B cell (primary cell): Measurements from ENCODE around the gene AP1AR. TPM values are rescaled to one million over a fixed set of nuclear protein-coding genes. Genes with fewer than 3 reads are reported as not detected.

ENCODE experiments used
- ATAC-seq: fragments of 200-7000 bp; cut with Tn5 transposase; one replicate; pipeline ENCODE4 v1.10.0; 2021; ENCODE audit warnings: low read depth, mild to moderate bottlenecking, moderate number of reproducible peaks, moderate library complexity
- CTCF ChIA-PET: fragments of 350-600 bp; sonication (Branson Sonifier 250); formaldehyde crosslinking; loops from one replicate; lab custom pipeline; 2021; ENCODE audit warnings: antibody characterized with exemption, inconsistent platforms; lab: Charles Lee
- POLR2A ChIA-PET: fragments of 350-600 bp; sonication (Branson Sonifier 250); formaldehyde crosslinking; loops from one replicate; lab custom pipeline; 2021; ENCODE audit warnings: antibody characterized with exemption; lab: Charles Lee
- DNase-seq: peaks from one replicate; pipeline ENCODE4 v3.0.0; 2013
- H2AFZ ChIP-seq: 2 replicates; pipeline ENCODE4 v1.6.1; 2012; ENCODE audit warnings: mild to moderate bottlenecking, low read depth, low read length; ENCODE audit not compliant: insufficient read depth, poor library complexity, severe bottlenecking
- H3K27ac ChIP-seq, 2 donors: 1 replicate in 1 of 2; 2 replicates in 1 of 2; pipeline ENCODE4 v1.5.1; 2012 to 2013; ENCODE audit warnings: low read length in 2 of 2, mild to moderate bottlenecking in 2 of 2, moderate library complexity in 1 of 2
- H3K27me3 ChIP-seq, 4 experiments: fragments of 200-600 bp in 1 of 4; sonication (generic) in 1 of 4; replicated peaks in 1 of 4; 1 replicate in 2 of 4; 2 replicates in 2 of 4; pipeline versions ENCODE4 v1.6.1 to v1.7.0; 2013 to 2016; ENCODE audit warnings: low read length in 3 of 4, mild to moderate bottlenecking in 2 of 4, mixed read lengths in 1 of 4, moderate library complexity in 1 of 4; ENCODE audit not compliant: insufficient read depth in 4 of 4, control insufficient read depth in 3 of 4; ENCODE audit errors: control extremely low read depth in 1 of 4
- H3K36me3 ChIP-seq, 2 experiments: replicated peaks in 1 of 2; 1 replicate in 1 of 2; 2 replicates in 1 of 2; pipeline versions ENCODE4 v1.6.1 to v1.7.1; 2013; ENCODE audit warnings: low read length in 1 of 2; ENCODE audit not compliant: insufficient read depth in 2 of 2, control insufficient read depth in 1 of 2; ENCODE audit errors: control extremely low read depth in 1 of 2, extremely low read depth in 1 of 2
- H3K4me1 ChIP-seq, 2 donors: fragments of 200-600 bp in 1 of 2; sonication (generic) in 1 of 2; 1 replicate in 1 of 2; 2 replicates in 1 of 2; pipeline versions ENCODE4 v1.5.1 to v1.6.1; 2013 to 2017; ENCODE audit warnings: low read length in 2 of 2; ENCODE audit not compliant: control insufficient read depth in 2 of 2, insufficient read depth in 2 of 2
- H3K4me2 ChIP-seq: replicated peaks from 2 replicates; pipeline ENCODE3; 2012; ENCODE audit warnings: mild to moderate bottlenecking, low read depth, low read length; ENCODE audit not compliant: poor library complexity, severe bottlenecking
- H3K4me3 ChIP-seq, 5 experiments: fragments of 200-600 bp in 1 of 5; sonication (generic) in 1 of 5; 1 replicate in 3 of 5; 2 replicates in 2 of 5; pipeline versions ENCODE4 v1.5.1 to v1.7.0; 2011 to 2016; ENCODE audit warnings: low read length in 4 of 5, mild to moderate bottlenecking in 4 of 5, low read depth in 2 of 5, control low read depth in 1 of 5, moderate library complexity in 1 of 5; ENCODE audit not compliant: insufficient read depth in 1 of 5; ENCODE audit errors: control extremely low read depth in 1 of 5, extremely low read depth in 1 of 5
- H3K79me2 ChIP-seq: fragments of 200-600 bp; sonication (generic); one replicate; pipeline ENCODE4 v1.6.0; 2016; ENCODE audit warnings: low read length; ENCODE audit not compliant: control insufficient read depth, insufficient read depth
- H3K9ac ChIP-seq: fragments of 200-600 bp; sonication (generic); 2 replicates; pipeline ENCODE4 v1.6.1; 2017; ENCODE audit warnings: mild to moderate bottlenecking, low read length, moderate library complexity
- H3K9me3 ChIP-seq, 3 donors: one replicate each; pipeline versions ENCODE4 v1.6.1 to v1.7.1; 2013; ENCODE audit warnings: low read length in 2 of 3; ENCODE audit not compliant: control insufficient read depth in 2 of 3, insufficient read depth in 1 of 3; ENCODE audit errors: control extremely low read depth in 1 of 3
- H4K20me1 ChIP-seq: 2 replicates; pipeline ENCODE4 v1.6.0; 2012; ENCODE audit warnings: mild to moderate bottlenecking, low read length; ENCODE audit not compliant: insufficient read depth, control insufficient read depth, poor library complexity, severe bottlenecking
- H3K27ac Mint-ChIP-seq: one replicate; pipeline ENCODE4 v1.8.0; 2021; ENCODE audit warnings: mixed read lengths
- H3K27me3 Mint-ChIP-seq: one replicate; pipeline ENCODE4 v1.8.0; 2021; ENCODE audit warnings: mixed read lengths
- H3K4me1 Mint-ChIP-seq: one replicate; pipeline ENCODE4 v1.8.0; 2021; ENCODE audit warnings: mixed read lengths
- H3K4me3 Mint-ChIP-seq: one replicate; pipeline ENCODE4 v1.8.0; 2021; ENCODE audit warnings: mixed read lengths
- H3K9me3 Mint-ChIP-seq: one replicate; pipeline ENCODE4 v1.8.0; 2022; ENCODE audit warnings: mixed read lengths; ENCODE audit not compliant: insufficient read depth
- EZH2 ChIP-seq: IDR thresholded peaks from 2 replicates; pipeline ENCODE4 v1.6.1; 2012; ENCODE audit warnings: borderline replicate concordance, low read depth, mild to moderate bottlenecking, moderate library complexity, low read length; ENCODE audit not compliant: insufficient read depth, poor library complexity, severe bottlenecking
- WGBS: methylation state at CpG from one replicate; pipeline ENCODE4 v1.1.5; 2013; ENCODE audit warnings: missing lambda C conversion rate; ENCODE audit not compliant: insufficient coverage; 5-methylcytosine and 5-hydroxymethylcytosine counted together
- intact Hi-C: fragments of 100-400 bp; cut with micrococcal nuclease; formaldehyde crosslinking; loops from one replicate; pipeline ENCODE4 v1.10.0; 2022
- polyA plus RNA-seq: library from polyadenylated mRNA; depleted of rRNA; stranded (reverse); fragments of >200 nt; gene quantifications from 2 replicates; pipeline ENCODE4 v1.2.3, GENCODE V29; 2012
- total RNA-seq, 2 donors: library from RNA; stranded (reverse); fragments of 120-200 nt in 1 of 2; gene quantifications; 1 replicate in 1 of 2; 2 replicates in 1 of 2; pipeline versions ENCODE4 v1.2.3 to v1.2.4, GENCODE V29; 2013 to 2022
- TF ChIP-seq, protein P1 (sequence below): fragments of 200-600 bp; IDR thresholded peaks from one replicate; pipeline ENCODE4 v1.8.0; 2022; ENCODE audit warnings: antibody characterized with exemption, mild to moderate bottlenecking

The AP1AR gene
- total and polyA plus RNA-seq, 2 donors (not counting 1 experiment from before 2014, with no cell fraction given) = 3.4 to 20.3 TPM

DNA sequence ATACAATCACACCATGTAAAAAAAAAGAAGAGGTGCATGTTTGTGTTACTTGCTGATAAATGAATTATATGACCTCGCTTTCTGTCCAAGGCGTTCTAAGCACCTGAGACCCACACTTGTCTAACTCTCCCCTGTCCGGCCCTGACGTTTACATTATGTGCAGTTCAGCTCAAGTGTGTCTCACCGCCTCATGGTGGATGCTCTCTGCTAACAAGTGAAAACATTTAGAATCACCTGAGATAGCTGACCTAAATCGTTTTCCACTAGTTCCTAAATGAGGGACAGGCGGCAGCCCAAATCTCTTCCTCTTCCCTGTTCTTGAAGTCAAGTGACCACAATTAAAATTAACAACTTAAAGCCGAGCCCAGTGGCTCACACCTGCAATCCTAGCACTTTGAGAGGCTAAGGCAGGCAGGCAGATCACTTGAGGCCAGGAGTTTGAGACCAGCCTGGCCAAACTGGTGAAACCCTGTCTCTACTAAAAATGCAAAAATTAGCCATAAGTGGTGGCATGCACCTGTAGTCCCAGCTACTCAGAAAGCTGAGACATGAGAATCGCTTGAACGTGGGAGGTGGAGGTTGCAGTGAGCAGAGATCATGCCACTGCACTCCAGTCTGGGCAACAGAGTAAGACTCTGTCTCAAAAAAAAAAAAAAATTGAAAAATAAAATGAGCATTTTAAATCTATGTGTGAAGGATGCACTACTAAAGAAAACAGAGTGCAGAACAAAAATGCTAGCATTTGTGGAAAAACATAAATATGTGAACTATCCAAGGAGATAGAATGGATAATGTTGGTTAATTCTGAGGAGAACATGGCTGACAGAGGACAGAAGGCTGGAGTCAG, 58.0 kb downstream of the AP1AR start:
- peak overlapping the region; percentile 61 for H2AFZ ChIP-seq
- Mint-ChIP-seq H3K27me3 (no peaks in the 10 kb centered on the region), H3K27ac (peak overlapping the region; percentile 76), H3K4me1 (peaks cover 44% of the 10 kb centered on the region), H3K9me3 (peaks cover 3% of the 10 kb centered on the region), H3K4me3 (peak overlapping the region; percentile 51)
- no peak for ATAC-seq
- intact Hi-C loops = loop anchor here (10.0 kb wide), 1 partner anchor 1275 kb away; no protein-coding TSS in a partner anchor
- peak overlapping the region; percentile 6 for H3K9ac ChIP-seq
- 56% methylated on average over 7 of the region's 10 CpGs for WGBS
- DNase-seq = peak; percentile 34
- H3K36me3 ChIP-seq = no peaks in the 10 kb centered on the region
- peak overlapping the region; percentile 91 for H3K4me2 ChIP-seq
- no peak overlapping the region for H3K4me3 ChIP-seq
- no peaks in the 10 kb centered on the region for H3K27me3 ChIP-seq
- CTCF ChIA-PET = interaction anchor here (9.2 kb wide), 1 partner anchor 31 kb away, joined by 65 read pairs; no protein-coding TSS in a partner anchor
- POLR2A ChIA-PET = interaction anchor here (0.7 to 1.0 kb wide), 2 partner anchors 12 to 58 kb away, joined by 3 read pairs; partner anchors contain the start of gene AP1AR
- H3K79me2 ChIP-seq = peaks cover 22% of the 10 kb centered on the region
- peaks cover 2 to 11% (median 5%) of the 10 kb centered on the region in 3 donors for H3K9me3 ChIP-seq
- TF ChIP-seq EZH2 = no peak
- TF ChIP-seq, protein P1, sequence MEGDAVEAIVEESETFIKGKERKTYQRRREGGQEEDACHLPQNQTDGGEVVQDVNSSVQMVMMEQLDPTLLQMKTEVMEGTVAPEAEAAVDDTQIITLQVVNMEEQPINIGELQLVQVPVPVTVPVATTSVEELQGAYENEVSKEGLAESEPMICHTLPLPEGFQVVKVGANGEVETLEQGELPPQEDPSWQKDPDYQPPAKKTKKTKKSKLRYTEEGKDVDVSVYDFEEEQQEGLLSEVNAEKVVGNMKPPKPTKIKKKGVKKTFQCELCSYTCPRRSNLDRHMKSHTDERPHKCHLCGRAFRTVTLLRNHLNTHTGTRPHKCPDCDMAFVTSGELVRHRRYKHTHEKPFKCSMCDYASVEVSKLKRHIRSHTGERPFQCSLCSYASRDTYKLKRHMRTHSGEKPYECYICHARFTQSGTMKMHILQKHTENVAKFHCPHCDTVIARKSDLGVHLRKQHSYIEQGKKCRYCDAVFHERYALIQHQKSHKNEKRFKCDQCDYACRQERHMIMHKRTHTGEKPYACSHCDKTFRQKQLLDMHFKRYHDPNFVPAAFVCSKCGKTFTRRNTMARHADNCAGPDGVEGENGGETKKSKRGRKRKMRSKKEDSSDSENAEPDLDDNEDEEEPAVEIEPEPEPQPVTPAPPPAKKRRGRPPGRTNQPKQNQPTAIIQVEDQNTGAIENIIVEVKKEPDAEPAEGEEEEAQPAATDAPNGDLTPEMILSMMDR = no peak
- H3K27ac ChIP-seq = peak overlapping the region; percentile 85 to 95
- no peaks in the 10 kb centered on the region for H4K20me1 ChIP-seq
- peaks cover 41 to 45% of the 10 kb centered on the region in 2 donors for H3K4me1 ChIP-seq
